Measurements from ENCODE around the gene MIGA2.
"Not testable (repeated sequence)": the region's sequence is repeated elsewhere in the genome, so short reads cannot be mapped to it uniquely, and the experiment has no call there.

Gene MIGA2

DNA sequence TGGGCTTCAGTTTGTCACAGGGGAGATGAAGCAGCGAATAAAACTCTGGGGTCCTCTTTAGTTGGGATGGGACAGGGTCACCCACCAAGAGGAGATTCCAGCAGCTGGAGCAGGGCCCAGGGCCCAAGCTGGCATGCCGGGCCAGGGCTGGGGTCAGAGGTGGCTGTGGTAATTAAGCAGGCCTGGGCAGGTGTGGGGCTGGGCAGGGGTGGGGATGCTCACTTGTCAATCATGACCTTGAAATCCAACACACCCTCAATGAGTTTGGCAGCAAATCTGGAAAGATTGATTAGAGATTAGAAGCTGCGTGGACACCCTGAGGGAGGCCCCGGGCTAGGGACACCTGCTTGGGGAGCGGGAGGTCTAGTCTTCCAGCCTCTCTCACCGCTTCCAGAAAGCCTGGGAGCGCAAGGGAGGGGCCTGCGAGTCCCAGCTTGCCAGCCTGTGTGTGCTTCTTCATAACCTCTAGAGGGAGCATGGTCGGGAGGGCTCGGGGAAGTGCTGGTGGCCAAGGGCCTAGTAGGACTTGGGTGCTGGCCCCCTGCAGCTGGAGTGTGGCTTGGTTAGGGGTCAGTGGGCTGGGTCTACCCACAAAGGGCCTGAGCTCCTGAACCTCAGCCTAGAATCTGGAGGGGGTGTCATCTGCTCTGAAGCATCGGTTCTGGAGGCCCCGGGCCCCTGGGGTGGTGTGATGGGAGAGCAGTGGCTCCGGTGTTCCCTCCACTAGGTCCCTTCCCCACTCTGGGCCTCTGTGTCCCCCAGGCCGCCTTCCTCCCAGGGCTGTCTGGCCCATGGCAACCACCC, 66.6 kb downstream of the MIGA2 start:
- DNase-seq: no peak

DNA sequence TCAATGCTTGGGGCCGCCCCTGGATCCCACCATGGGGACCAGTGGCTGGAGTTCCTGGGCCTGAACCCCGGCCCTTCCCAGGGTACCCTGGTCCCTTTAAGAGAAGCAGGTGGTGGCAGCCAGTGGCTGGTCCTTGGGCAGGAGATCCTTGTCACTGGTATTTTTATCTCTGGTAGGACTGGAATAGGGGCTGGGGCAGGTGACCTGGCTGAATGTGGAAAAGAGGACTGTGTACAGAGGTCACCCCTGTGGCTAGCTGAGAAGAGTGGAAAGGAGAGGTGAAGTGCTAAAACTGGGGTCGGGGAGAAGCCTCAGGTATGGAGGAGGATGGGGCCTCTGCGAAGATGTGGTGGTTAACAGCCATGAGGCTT, 67.2 kb downstream of the MIGA2 start:
- no peak for DNase-seq

DNA sequence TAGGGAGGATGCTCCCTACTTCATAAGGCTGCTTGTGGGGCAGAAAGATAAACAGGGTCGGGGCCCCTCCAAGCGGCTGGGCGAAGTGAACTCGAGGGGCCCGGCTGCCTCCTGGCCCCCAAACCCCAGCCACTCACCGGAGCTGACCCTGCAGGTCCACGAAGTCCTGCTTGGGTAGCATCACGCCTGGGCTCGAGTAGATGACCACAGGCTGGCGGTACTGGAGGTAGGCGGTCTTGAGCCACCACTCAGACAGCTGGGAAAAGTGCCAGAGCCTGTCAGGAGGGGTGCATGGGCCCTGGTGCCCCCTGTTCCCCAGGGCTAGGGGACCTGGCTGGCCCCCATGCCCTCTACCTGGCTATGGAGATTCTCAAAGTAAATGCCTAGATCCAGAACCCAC, 67.6 kb downstream of the MIGA2 start:
- DNase-seq: no peak

DNA sequence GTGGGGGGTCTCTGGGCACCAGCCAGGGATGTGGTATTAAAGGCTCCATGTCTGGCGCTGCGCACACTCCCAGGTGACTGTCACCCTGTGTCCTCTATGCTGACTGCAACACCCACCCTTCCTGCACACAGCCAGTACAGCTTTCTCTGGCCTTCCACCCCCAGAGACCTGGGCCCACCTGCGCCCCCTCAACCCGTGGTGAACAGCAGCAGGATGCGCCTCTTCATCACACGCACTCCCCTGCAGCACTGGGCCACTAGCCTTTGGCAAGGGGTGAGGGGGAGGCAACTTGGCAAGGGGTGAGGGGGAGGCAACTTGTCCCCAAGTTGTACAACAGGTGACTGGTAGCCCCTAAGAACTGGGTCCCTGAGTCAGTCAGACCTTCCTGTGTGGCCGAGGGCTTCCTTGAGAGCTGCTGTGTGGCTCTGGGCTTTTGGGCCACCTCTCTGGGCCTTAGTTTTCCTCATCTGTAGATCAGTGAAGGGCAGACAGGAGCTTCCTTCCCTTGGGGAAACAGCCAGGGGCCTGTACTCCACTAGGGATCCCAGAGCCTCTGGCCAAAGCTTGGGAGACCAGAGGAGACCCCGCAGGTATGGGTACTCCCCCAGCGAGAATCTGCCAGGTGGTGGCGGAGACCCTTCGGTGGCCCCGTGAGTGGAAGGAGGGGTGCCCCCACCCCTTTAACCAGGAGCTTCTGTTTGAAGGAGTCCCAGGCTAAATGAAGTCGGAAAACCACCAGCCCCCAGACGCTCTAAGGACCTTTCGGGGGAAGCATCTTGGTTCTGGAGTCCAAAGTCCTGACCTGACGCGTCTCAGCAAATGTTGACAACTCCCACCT, 69.7 kb downstream of the MIGA2 start:
- DNase-seq: no peak

DNA sequence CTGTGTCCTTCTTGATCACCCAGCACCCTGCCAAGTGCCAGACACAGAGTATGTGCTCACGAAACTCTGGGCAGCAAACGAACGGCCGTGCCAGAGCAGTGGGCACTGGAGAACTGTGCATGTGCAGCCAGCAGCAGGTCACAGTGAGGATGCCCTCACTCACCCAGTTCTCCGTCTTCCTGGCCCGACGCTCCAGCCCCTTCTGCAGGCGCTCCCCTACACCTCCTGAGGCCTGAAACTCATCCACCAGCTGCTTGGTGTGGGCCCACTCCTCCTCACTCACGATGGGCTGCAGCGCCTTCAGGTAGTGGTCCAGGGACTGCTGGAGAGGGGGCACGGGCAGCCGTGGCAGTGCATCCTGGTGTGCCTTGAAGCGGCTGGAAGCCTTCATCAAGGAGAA, 71.2 kb downstream of the MIGA2 start:
- no peak for DNase-seq

DNA sequence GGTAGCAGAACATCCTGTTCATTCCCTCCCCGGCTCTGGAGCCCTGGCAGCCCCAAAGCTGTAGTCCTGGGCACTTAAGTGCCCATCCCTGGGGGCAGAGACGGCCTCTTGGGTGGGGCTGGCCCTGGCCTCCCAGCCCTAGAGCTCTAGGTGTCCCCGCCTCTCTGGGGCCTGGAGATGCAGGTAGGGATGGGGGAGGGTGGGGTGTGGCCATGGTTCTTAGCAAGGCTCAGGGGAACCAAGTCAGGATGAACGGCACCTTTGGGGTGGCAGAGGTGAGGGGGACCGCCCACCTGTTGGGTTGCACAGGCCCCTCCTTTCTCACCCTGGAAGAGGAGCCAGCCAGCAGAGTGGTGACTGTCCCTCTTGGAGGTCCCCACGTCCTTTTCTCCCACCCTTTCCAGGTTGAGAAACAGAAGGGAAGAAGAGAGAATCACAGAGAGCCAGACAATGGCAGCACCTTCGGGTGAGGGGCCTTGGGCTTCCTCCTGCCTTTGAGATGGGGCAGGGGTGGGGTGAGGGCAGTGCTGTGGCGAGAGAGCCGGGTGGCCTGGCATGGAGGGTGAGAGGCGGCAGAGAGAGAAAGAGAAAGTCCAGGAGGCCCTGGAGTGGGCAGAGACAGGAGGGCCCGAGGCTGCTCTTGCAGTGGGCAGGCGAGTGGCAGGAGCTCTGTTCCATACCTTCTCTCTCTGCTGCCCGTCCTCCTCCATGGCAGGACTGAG, 71.8 kb downstream of the MIGA2 start:
- DNase-seq: no peak

DNA sequence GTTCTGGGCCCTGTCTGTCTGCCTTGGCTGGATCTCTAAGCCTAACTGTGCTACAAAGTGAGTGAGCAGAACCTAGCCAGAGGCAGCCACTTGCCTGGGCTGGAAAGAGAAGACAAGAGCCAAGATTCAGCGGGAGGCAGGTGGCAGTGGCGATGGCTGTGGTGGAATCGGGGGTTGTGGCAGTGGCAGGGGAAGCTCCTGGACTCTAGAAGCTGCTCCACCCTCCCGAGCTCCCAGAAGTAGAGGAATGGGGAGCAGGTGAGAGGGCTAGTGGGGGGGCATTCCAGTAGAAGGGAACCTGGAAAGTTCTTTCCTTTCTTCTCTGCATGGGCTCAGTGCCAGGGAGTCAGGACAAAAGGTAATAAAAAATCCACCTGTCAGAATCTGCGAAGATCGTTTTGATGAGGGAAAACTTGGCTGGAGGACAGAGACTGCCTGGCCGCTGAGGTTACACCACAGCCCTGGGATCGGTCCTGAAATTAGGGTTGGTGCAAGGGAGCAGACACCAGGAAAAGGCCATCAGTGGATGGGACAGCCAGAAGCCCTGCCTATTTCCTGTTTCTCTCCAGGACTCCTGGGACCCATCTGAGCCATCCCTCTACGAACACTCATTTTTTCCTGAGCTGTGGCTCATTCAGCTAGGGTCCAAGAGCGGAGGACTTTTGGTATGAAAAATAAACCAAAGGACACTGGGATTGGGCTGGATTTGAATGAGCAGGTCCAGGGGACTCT, 72.5 kb downstream of the MIGA2 start:
- DNase-seq: peak in 1 of 14 donors; percentile 43

DNA sequence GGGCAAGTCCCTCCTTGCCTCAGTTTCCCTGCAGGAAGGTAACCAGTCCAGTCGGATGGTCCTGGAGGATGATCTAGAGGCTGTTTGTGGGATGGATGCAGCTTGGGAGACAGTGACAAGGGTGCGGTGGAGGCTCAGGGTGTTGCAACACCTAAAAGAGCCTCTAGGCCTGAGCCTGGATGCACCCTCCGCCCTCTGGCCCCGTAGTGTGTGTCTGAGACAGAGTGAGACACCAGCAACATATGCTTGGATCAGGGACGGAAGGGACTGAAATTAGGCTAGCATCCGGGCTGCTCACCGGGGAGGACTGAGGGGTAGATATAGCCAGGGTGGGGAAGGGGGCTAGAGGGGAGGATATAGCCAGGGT, 73.1 kb downstream of the MIGA2 start:
- no peak for DNase-seq

DNA sequence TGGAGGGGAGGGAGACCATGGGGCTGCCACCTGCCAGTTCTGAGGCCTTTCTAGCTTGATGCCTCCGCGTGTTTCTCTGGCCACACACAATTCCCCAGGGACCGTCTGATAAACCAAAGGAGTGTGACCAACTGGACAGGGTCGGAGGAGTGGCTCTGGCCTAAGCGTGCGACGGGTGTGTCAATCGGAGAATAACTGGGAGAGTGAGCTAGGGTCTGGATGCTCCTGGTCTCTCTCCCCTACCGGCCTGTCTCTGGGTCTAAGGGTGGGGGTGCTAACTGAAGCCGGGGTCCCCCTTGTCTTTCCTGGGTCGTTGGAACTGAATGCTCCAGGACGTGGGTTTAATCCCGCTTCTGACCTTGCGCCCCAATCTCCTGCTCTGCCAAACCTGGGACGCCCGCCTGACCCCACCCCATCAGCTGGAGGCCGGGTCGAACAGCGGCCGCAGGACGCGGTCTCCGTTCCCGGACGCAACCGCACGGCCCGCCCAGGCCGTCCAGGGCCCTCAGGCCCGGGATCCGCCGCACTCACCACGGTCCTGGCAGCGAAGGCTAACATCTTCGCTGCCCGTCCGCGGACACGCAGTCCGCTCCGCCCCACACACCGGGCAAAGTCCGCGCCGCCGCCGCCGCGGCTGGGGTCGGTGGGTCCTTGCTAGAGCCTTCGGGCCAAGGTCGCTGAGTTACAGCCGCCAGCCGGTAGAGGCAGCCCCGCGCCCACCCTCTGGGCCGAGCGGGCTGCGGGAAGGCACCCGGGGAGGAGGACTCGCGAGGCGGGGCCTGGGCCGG, 73.7 kb downstream of the MIGA2 start:
- peak in 1 of 14 donors; percentile 31 for DNase-seq

DNA sequence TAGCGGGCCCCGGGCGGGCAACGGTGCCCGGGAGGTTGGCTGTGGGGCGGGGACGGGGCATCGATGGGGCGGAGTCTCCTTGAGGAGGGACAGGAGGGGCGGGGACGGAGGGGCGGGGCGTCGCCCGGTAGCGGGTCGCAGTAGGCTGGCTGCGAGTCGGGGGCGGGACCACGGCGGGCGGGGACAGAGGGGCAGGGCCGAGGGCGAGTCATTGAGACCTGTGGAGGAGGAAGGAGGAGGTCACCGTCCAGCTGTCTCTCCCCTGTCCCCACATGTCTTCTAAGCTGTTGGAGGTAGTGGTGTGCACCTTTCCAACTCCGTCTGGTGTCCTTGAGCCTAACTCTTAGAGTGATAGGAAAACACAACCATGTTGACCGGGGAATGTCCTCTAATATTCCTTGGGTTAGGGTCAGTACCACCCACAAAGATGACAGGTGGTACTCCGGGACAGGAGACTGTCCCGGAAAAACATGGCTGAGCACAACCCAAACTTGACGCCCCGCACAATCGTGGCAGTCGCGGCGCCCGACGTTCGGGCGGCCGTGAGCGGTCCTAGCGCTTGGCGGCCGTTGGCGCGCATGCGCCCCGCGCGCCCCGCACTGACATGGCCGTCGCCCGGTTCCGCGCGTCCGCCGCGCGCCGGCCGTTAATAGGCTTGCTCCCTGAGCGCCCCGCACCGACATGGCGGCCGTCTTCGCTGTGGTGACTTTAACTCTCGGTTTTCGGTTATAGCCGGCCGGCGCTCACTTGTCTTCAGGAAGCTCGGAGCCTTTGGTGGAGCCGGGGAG, 74.5 kb downstream of the MIGA2 start, which contains the start of the genes CRAT and PTPA:
CRAT (minus strand) TSS at position 54 of the 788 bp plus-strand sequence. CDS start 284 bp downstream, outside the sequence.
PTPA (plus strand) TSS at position 676 of the 788 bp plus-strand sequence. CDS start 186 bp downstream, outside the sequence.
- DNase-seq: peak; percentile 62 to 97 (median 94)

DNA sequence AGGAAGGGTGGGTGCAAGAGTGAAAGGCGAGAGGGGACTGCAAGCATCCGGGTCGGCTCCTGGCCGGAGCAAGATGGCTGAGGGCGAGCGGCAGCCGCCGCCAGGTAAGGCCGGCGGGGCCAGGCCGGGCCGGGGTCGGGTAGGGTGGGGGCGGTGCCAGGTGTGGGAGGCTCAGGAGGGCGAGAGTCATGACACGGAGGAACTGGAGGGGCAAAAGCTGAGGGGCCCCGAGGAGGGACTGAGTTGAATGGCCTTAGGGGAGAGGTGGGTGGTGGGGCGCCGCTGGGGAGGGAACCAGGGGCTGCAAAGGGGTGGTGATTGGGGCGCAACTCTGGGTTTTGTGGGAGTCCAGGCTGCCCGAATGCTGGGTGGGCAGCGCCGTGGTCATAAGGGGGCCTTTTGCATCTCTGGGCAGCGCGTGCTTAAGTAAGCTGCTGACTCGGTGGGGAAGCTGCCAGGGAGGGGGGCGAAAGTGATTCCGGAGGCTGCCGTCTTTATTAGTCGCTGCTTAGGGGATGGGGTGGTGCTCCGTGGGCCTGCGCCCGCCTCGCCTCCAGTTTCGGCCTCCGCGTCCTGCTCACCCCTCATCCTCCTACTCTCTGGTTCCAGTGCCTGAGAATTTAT, 75.2 kb downstream of the MIGA2 start:
- DNase-seq: peak in 7 of 14 donors; percentile 23 to 82 (median 64)

DNA sequence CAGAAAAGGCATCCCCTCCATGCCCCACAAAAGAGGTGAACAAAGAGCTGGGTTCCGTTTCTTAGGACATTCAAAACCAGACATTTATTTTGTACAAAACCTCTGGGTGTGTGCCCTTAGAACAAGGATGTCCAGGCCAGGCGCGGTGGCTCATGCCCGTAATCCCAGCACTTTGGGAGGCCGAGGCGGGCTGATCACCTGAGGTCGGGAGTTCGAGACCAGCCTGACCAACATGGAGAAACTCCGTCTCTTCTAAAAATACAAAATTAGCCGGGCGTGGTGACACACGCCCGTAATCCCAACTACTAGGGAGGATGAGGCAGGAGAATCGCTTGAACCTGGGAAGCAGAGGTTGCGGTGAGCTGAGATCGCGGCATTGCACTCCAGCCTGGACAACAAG, 76.1 kb downstream of the MIGA2 start:
- DNase-seq: not testable (repeated sequence)

DNA sequence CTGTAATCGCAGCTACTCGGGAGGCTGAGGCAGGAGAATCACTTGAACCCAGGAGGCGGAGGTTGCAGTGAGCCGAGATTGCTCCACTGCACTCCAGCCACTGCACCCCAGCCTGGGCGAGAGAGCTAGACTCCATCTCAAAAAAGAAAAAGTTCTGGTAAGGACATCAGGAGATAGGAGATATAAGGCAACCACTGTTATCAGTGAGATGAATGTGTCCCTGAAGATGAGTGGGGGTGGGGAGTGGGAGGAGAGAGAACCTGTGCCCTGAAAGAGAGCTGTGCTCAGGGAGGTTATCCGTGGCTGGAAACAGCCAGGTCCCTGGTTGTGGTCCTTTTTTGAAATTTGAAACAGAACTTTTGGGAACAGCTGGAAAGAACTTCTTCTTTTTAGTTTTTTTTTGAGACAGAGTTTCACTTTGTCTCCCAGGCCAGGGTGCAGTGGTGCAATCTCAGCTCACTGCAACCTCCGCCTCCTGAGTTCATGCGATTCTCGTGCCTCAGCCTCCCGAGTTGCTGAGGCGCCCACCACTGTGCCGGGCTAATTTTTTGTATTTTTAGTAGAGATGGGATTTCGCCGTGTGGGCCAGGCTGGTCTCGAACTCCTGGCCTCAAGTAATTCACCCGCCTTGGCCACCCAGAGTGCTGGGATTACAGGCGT, 77.3 kb downstream of the MIGA2 start:
- DNase-seq: no peak

DNA sequence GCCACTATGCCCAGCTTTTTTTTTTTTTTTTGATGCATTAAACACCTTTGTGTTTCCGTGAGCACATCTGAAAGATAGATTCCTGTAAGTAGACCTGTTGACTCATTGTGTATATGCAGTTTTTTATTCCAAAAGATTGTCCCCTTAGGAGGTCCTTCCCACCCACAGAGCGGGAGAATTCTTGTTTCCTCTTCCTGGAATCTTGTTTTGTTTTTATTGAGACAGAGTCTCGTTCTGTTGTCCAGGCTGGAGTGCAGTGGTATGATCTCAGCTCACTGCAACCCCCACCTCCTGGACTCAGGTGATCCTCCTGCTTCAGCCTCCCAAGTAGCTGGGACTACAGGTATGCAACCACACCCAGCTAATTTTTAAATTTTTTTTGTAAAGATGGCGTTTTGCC, 82.4 kb downstream of the MIGA2 start:
- DNase-seq: no peak

DNA sequence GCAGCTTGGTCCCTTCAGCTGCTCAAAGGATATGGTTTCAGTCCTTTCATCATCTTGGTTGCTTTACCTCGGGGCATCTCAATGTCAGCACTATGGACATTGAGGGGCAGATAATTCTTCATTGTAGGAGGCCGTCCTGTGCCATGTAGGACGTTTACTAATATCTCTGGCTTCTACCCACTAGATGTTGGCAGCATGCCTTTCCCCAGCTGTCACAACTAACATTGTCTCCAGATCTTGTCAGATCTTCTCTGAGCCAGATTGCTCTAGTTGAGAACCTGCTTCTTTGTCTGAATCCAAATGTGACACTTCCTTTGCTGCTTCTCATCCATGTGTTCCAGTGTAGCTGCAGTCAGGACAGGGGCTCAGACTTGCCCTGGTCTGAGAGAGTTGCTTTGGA, 85.1 kb downstream of the MIGA2 start:
- peak in 4 of 14 donors; percentile 13 to 38 (median 18) for DNase-seq
